ENCODE measurements around the gene GNAL. TPM values are rescaled to one million over a fixed set of nuclear protein-coding genes. Genes with fewer than 3 reads are reported as not detected.

GNAL gene
- total and polyA plus RNA-seq, 4 donors = 0.15 to 0.92 (median 0.72) TPM

GRCh38 chr18:11780042-11780441 lies 91.0 kb downstream of the GNAL start:
- DNase-seq (ENCODE audit: low spot score) = no peak
- H3K27me3 ChIP-seq (ENCODE audit: control insufficient read depth in 4 of 4, insufficient read depth in 4 of 4, low read length in 3 of 4) = no peaks in the 10 kb centered on the region
- no peak for TF ChIP-seq FOXA2 (IDR thresholded peaks at IDR 0.05)
- TF ChIP-seq EGR1 (IDR thresholded peaks at IDR 0.05; ENCODE audit: low read depth in 2 of 2) = no peak
- TF ChIP-seq TAF1 (conservative IDR thresholded peaks at IDR 0.05) = no peak
- no peak for TF ChIP-seq RAD21 (IDR thresholded peaks at IDR 0.05)
- TF ChIP-seq HNF4G (IDR thresholded peaks at IDR 0.05) = no peak
- no peak for TF ChIP-seq SP1 (IDR thresholded peaks at IDR 0.05)
- no peak for TF ChIP-seq HNF4A (conservative IDR thresholded peaks at IDR 0.05)
- no peak for TF ChIP-seq JUND (IDR thresholded peaks at IDR 0.05)
- TF ChIP-seq CTCF (IDR thresholded peaks at IDR 0.05; ENCODE audit: low read depth, low read length, missing input control) = no peak
- no peak for TF ChIP-seq ZBTB33 (IDR thresholded peaks at IDR 0.05)
- TF ChIP-seq MAX (IDR thresholded peaks at IDR 0.05) = no peak
- no peak for TF ChIP-seq REST (IDR thresholded peaks at IDR 0.05)
- no peak for TF ChIP-seq YY1 (IDR thresholded peaks at IDR 0.05)
- TF ChIP-seq RXRA (IDR thresholded peaks at IDR 0.05) = no peak
- no peak for TF ChIP-seq FOXA1 (IDR thresholded peaks at IDR 0.05)
- WGBS = 71% methylated on average over 5 of the region's 5 CpGs
- no peaks in the 10 kb centered on the region for H3K36me3 ChIP-seq (ENCODE audit: control insufficient read depth in 4 of 4, insufficient read depth in 3 of 4, low read depth in 1 of 4, low read length in 3 of 4)
- H3K4me3 ChIP-seq (ENCODE audit: low read depth in 1 of 3, low read length in 3 of 3) = no peak overlapping the region
- H3K4me1 ChIP-seq (ENCODE audit: control insufficient read depth in 4 of 4, insufficient read depth in 4 of 4, low read length in 3 of 4) = no peaks in the 10 kb centered on the region
- H3K9me3 ChIP-seq (ENCODE audit: control insufficient read depth in 4 of 4, low read length in 3 of 4) = no peaks in the 10 kb centered on the region
- no peak overlapping the region for H3K27ac ChIP-seq (ENCODE audit: low read depth in 1 of 2, low read length in 2 of 2)
- H3K9ac ChIP-seq (ENCODE audit: low read depth in 1 of 2, low read length in 2 of 2) = no peak overlapping the region

- 88% methylated on average over 7 of the region's 7 CpGs for WGBS
- Histone ChIP-seq H3K27ac (ENCODE audit: low read depth in 1 of 2, low read length in 2 of 2) (no peak overlapping the region), H3K9me3 (ENCODE audit: control insufficient read depth in 4 of 4, low read length in 3 of 4) (no peaks in the 10 kb centered on the region), H3K36me3 (ENCODE audit: control insufficient read depth in 4 of 4, insufficient read depth in 3 of 4, low read depth in 1 of 4, low read length in 3 of 4) (no peaks in the 10 kb centered on the region), H3K4me1 (ENCODE audit: control insufficient read depth in 4 of 4, insufficient read depth in 4 of 4, low read length in 3 of 4) (no peaks in the 10 kb centered on the region), H3K4me3 (ENCODE audit: low read depth in 1 of 3, low read length in 3 of 3) (no peak overlapping the region), H3K27me3 (ENCODE audit: control insufficient read depth in 4 of 4, insufficient read depth in 4 of 4, low read length in 3 of 4) (no peaks in the 10 kb centered on the region), H3K9ac (ENCODE audit: low read depth in 1 of 2, low read length in 2 of 2) (no peak overlapping the region)
- TF ChIP-seq RXRA (IDR thresholded peaks at IDR 0.05) = no peak
- no peak for TF ChIP-seq ATF3 (IDR thresholded peaks at IDR 0.05)
- TF ChIP-seq TAF1 (conservative IDR thresholded peaks at IDR 0.05) = no peak
- no peak for TF ChIP-seq YY1 (IDR thresholded peaks at IDR 0.05)
- no peak for TF ChIP-seq NR2F2 (IDR thresholded peaks at IDR 0.05)
- TF ChIP-seq FOXA2 (IDR thresholded peaks at IDR 0.05) = no peak
- DNase-seq (ENCODE audit: low spot score) = no peak
Measured at GRCh38 chr18:11783716-11784331, 94.8 kb downstream of the GNAL start.

All from liver (tissue), 9 donors.